H1 (cell line): ENCODE results near the gene SLC25A51. TPM values are rescaled to one million over a fixed set of nuclear protein-coding genes. Genes with fewer than 3 reads are reported as not detected.

Experiments
- CTCF ChIA-PET: fragments of 300-600 bp; sonication (Branson Sonifier 250); formaldehyde crosslinking; loops from one replicate; lab custom pipeline; 2021; ENCODE audit not compliant: partially characterized antibody; lab: Charles Lee
- POLR2A ChIA-PET: fragments of 300-600 bp; sonication (Branson Sonifier 250); formaldehyde crosslinking; loops from one replicate; lab custom pipeline; 2021; ENCODE audit warnings: inconsistent platforms; ENCODE audit not compliant: partially characterized antibody; lab: Charles Lee
- DNase-seq, 2 experiments: peaks; one replicate each; pipeline versions ENCODE4 v3.0.0 to v3.0.0-alpha.2; 2010 to 2022; ENCODE audit warnings: low spot score in 2 of 2, low read depth in 1 of 2, mixed read lengths in 1 of 2
- FAIRE-seq: peaks from 2 replicates; lab custom pipeline; 2011; peaks lifted over from hg19 to GRCh38; lab: Jason Lieb, UNC
- H2AFZ ChIP-seq: 2 replicates; pipeline ENCODE4 v1.8.1; 2012; ENCODE audit warnings: low read length, inconsistent platforms
- H2AK5ac ChIP-seq: 2 replicates; pipeline ENCODE4 v1.6.1; 2013; ENCODE audit warnings: low read depth, low read length
- H2BK120ac ChIP-seq: replicated peaks from 2 replicates; pipeline ENCODE3; 2013; ENCODE audit warnings: low read depth, low read length, inconsistent platforms
- H2BK12ac ChIP-seq: 2 replicates; pipeline ENCODE4 v1.6.1; 2013; ENCODE audit warnings: low read depth, low read length
- H2BK15ac ChIP-seq: 2 replicates; pipeline ENCODE4 v1.6.1; 2013; ENCODE audit warnings: low read length
- H2BK20ac ChIP-seq: 2 replicates; pipeline ENCODE4 v1.6.1; 2013; ENCODE audit warnings: low read length
- H2BK5ac ChIP-seq: 2 replicates; pipeline ENCODE4 v1.6.1; 2013; ENCODE audit warnings: low read depth, low read length
- H3K14ac ChIP-seq: 2 replicates; pipeline ENCODE4 v1.6.1; 2013; ENCODE audit warnings: inconsistent platforms; ENCODE audit not compliant: insufficient read length
- H3K18ac ChIP-seq: 2 replicates; pipeline ENCODE4 v1.6.1; 2013; ENCODE audit warnings: low read length; ENCODE audit errors: extremely low read depth
- H3K23ac ChIP-seq: 2 replicates; pipeline ENCODE4 v1.6.1; 2013; ENCODE audit warnings: inconsistent platforms; ENCODE audit not compliant: insufficient read length
- H3K23me2 ChIP-seq: 2 replicates; pipeline ENCODE4 v1.6.1; 2013; ENCODE audit warnings: low read depth, low read length
- H3K27ac ChIP-seq: 2 replicates; pipeline ENCODE4 v1.6.1; 2011; ENCODE audit warnings: low read depth, low read length, inconsistent platforms
- H3K27me3 ChIP-seq, 4 experiments: replicated peaks in 1 of 4; 1 replicate in 1 of 4; 2 replicates in 3 of 4; pipeline versions ENCODE4 v1.6.1 to v1.8.1; 2011 to 2013; ENCODE audit warnings: low read length in 3 of 4, mild to moderate bottlenecking in 3 of 4, inconsistent platforms in 2 of 4, mixed read lengths in 2 of 4, moderate library complexity in 1 of 4; ENCODE audit not compliant: control insufficient read depth in 3 of 4, insufficient read depth in 3 of 4; ENCODE audit errors: extremely low read depth in 1 of 4
- H3K36me3 ChIP-seq, 4 experiments: 2 replicates each; pipeline versions ENCODE4 v1.6.1 to v1.8.1; 2011 to 2013; ENCODE audit warnings: mild to moderate bottlenecking in 4 of 4, low read length in 3 of 4, moderate library complexity in 2 of 4, control low read depth in 1 of 4, inconsistent platforms in 1 of 4; ENCODE audit not compliant: insufficient read depth in 4 of 4, control insufficient read depth in 2 of 4
- H3K4ac ChIP-seq: replicated peaks from 2 replicates; pipeline ENCODE3; 2013; ENCODE audit warnings: low read length, low read depth, mixed read lengths, inconsistent platforms; ENCODE audit not compliant: insufficient read length
- H3K4me1 ChIP-seq, 4 experiments: replicated peaks in 1 of 4; 1 replicate in 1 of 4; 2 replicates in 3 of 4; pipeline versions ENCODE4 v1.6.1 to v1.8.1; 2011 to 2013; ENCODE audit warnings: low read length in 3 of 4, inconsistent platforms in 2 of 4, mixed read lengths in 1 of 4; ENCODE audit not compliant: insufficient read depth in 4 of 4, control insufficient read depth in 3 of 4
- H3K4me2 ChIP-seq, 2 experiments: 2 replicates each; pipeline versions ENCODE4 v1.6.1 to v1.8.1; 2011 to 2013; ENCODE audit warnings: low read depth in 2 of 2, low read length in 2 of 2, control low read depth in 1 of 2, inconsistent platforms in 1 of 2, mild to moderate bottlenecking in 1 of 2; ENCODE audit not compliant: insufficient read depth in 1 of 2
- H3K4me3 ChIP-seq, 4 experiments: fragments of 200-600, 300-600 bp in 1 of 4; sonication (generic), shearing (Covaris generic), sonication (Bioruptor Twin) in 1 of 4; 2 replicates each; pipeline versions ENCODE4 v1.5.1 to v1.8.1; 2011 to 2016; ENCODE audit warnings: low read length in 4 of 4, low read depth in 3 of 4, control low read depth in 2 of 4, inconsistent platforms in 2 of 4, mild to moderate bottlenecking in 2 of 4, mixed read lengths in 1 of 4, moderate library complexity in 1 of 4; ENCODE audit not compliant: insufficient read depth in 2 of 4; ENCODE audit errors: extremely low read depth in 1 of 4
- H3K56ac ChIP-seq: replicated peaks from 2 replicates; pipeline ENCODE3; 2013; ENCODE audit warnings: low read depth, mild to moderate bottlenecking, mixed read lengths, low read length, inconsistent platforms; ENCODE audit not compliant: insufficient read length
- H3K79me1 ChIP-seq: 2 replicates; pipeline ENCODE4 v1.6.1; 2013; ENCODE audit warnings: low read depth, low read length, control low read depth
- H3K79me2 ChIP-seq, 2 experiments: 2 replicates each; pipeline versions ENCODE4 v1.6.1 to v1.8.1; 2012 to 2013; ENCODE audit warnings: low read length in 2 of 2, mild to moderate bottlenecking in 2 of 2, inconsistent platforms in 1 of 2; ENCODE audit not compliant: insufficient read depth in 2 of 2, control insufficient read depth in 1 of 2
- H3K9ac ChIP-seq, 4 experiments: replicated peaks in 1 of 4; 1 replicate in 1 of 4; 2 replicates in 3 of 4; pipeline versions ENCODE4 v1.6.1 to v1.8.1; 2011 to 2013; ENCODE audit warnings: low read depth in 3 of 4, low read length in 3 of 4, control low read depth in 2 of 4, mild to moderate bottlenecking in 2 of 4, moderate library complexity in 2 of 4, inconsistent platforms in 1 of 4; ENCODE audit errors: extremely low read depth in 1 of 4
- H3K9me3 ChIP-seq, 2 experiments: 2 replicates each; pipeline versions ENCODE4 v1.6.1 to v1.8.1; 2012 to 2013; ENCODE audit warnings: mild to moderate bottlenecking in 2 of 2, moderate library complexity in 2 of 2, control low read depth in 1 of 2, inconsistent platforms in 1 of 2, low read depth in 1 of 2, low read length in 1 of 2, mixed read lengths in 1 of 2; ENCODE audit not compliant: insufficient read depth in 2 of 2
- H4K20me1 ChIP-seq, 2 experiments: replicated peaks in 1 of 2; 2 replicates each; pipeline versions ENCODE3 to v1.8.1; 2011 to 2013; ENCODE audit warnings: inconsistent platforms in 2 of 2, low read length in 2 of 2, mild to moderate bottlenecking in 1 of 2; ENCODE audit not compliant: insufficient read depth in 2 of 2, control insufficient read depth in 1 of 2
- H4K5ac ChIP-seq: 2 replicates; pipeline ENCODE4 v1.6.1; 2013; ENCODE audit warnings: low read length, low read depth, mixed read lengths, inconsistent platforms; ENCODE audit not compliant: insufficient read length
- H4K8ac ChIP-seq: 2 replicates; pipeline ENCODE4 v1.8.0; 2013; ENCODE audit warnings: mild to moderate bottlenecking, moderate library complexity, low read length, inconsistent platforms; ENCODE audit not compliant: insufficient read depth; ENCODE audit errors: extremely low read depth
- H4K91ac ChIP-seq: replicated peaks from 2 replicates; pipeline ENCODE3; 2013; ENCODE audit warnings: low read length, mixed read lengths, inconsistent platforms; ENCODE audit not compliant: insufficient read length
- ASH2L ChIP-seq: fragments of 200-600, 300-600 bp; sonication (generic); IDR thresholded peaks from one replicate; pipeline ENCODE4 v1.7.1; 2017; ENCODE audit warnings: low read length
- ATF2 ChIP-seq: IDR thresholded peaks from 2 replicates; pipeline ENCODE4 v1.6.1; 2012; ENCODE audit warnings: low read length, inconsistent platforms
- BACH1 ChIP-seq: IDR thresholded peaks from 2 replicates; pipeline ENCODE4 v1.6.1; 2012; ENCODE audit warnings: low read length, improper control_type of control experiment
- EP300 ChIP-seq, 2 experiments: IDR thresholded peaks; 1 replicate in 1 of 2; 2 replicates in 1 of 2; pipeline ENCODE4 v1.6.1; 2011 to 2012; ENCODE audit warnings: low read depth in 2 of 2, low read length in 2 of 2, mild to moderate bottlenecking in 2 of 2, borderline replicate concordance in 1 of 2, inconsistent platforms in 1 of 2, moderate library complexity in 1 of 2
- HDAC6 ChIP-seq: IDR thresholded peaks from one replicate; pipeline ENCODE4 v1.7.1; 2012; ENCODE audit warnings: low read depth, mild to moderate bottlenecking, inconsistent platforms, low read length, moderate library complexity
- RBBP5 ChIP-seq: IDR thresholded peaks from 2 replicates; pipeline ENCODE4 v1.7.1; 2012; ENCODE audit warnings: low read depth, mild to moderate bottlenecking, inconsistent platforms, low read length, moderate library complexity, borderline replicate concordance
- RXRA ChIP-seq: IDR thresholded peaks from 2 replicates; pipeline ENCODE4 v1.6.1; 2011; ENCODE audit warnings: low read depth, mild to moderate bottlenecking, low read length, moderate library complexity; ENCODE audit not compliant: insufficient read depth
- SIN3A ChIP-seq, 2 experiments: IDR thresholded peaks in 1 of 2; conservative IDR thresholded peaks in 1 of 2; 2 replicates each; pipeline ENCODE4 v1.6.1; 2011 to 2012; ENCODE audit warnings: low read length in 2 of 2, improper control_type of control experiment in 1 of 2, low read depth in 1 of 2, mild to moderate bottlenecking in 1 of 2
- SIX5 ChIP-seq: IDR thresholded peaks from 2 replicates; pipeline ENCODE4 v1.6.1; 2011; ENCODE audit warnings: mild to moderate bottlenecking, low read depth, low read length
- WGBS, 2 experiments: shearing (Covaris generic) in 1 of 2; methylation state at CpG; one replicate each; pipeline versions ENCODE4 v1.1.6 to v1.1.7; 2013 to 2015; ENCODE audit warnings: low lambda C conversion rate in 2 of 2, mixed read lengths in 2 of 2, inconsistent platforms in 1 of 2, low coverage in 1 of 2, missing lambda C conversion rate in 1 of 2; ENCODE audit not compliant: insufficient replicate concordance in 2 of 2, insufficient coverage in 1 of 2, insufficient read length in 1 of 2; ENCODE audit errors: extremely low coverage in 1 of 2, missing lambda C conversion rate in 1 of 2; 5-methylcytosine and 5-hydroxymethylcytosine counted together
- polyA plus RNA-seq, 7 experiments: library from polyadenylated mRNA; depleted of rRNA in 3 of 7; stranded (reverse) in 5 of 7; unstranded in 2 of 7; fragments of >200 nt in 5 of 7; fragments of 200-250 nt in 2 of 7; gene quantifications; 1 replicate in 5 of 7; 2 replicates in 1 of 7; 4 replicates in 1 of 7; pipeline versions ENCODE4 v1.2.1 to v1.2.3, GENCODE V29; 2011 to 2013; ENCODE audit warnings: missing spikeins in 2 of 7, mixed read lengths in 2 of 7
- total RNA-seq: library from RNA; stranded (reverse); fragmentation: NEBNext Ultra II Directional; extraction: Animal tissue kit (Norgen Biotek cat#: 25700); gene quantifications from 2 replicates; pipeline ENCODE4 v1.2.1, GENCODE V29; 2021

Gene SLC25A51
- total and polyA plus RNA-seq, 2 of the 8 experiments (the other 6 are each of a cell fraction or from before 2014, with no cell fraction given), result 8.0 to 14.5 TPM

- no peak overlapping the region for H4K5ac ChIP-seq
- no peak overlapping the region for H2BK12ac ChIP-seq
- no peaks in the 10 kb centered on the region for H3K9me3 ChIP-seq
- ChIA-PET POLR2A (interaction anchor here (0.7 to 1.4 kb wide), 3 partner anchors 31 to 114 kb away, joined by 3 read pairs; no protein-coding TSS in a partner anchor), CTCF (interaction anchor here (0.6 to 4.5 kb wide), 66 partner anchors 10 to 520 kb away, joined by 3 to 31 read pairs (median 5); partner anchors contain the start of gene SLC25A51)
- H3K23me2 ChIP-seq, result no peaks in the 10 kb centered on the region
- no peak overlapping the region for H3K4ac ChIP-seq
- no peak overlapping the region for H2BK20ac ChIP-seq
- no peaks in the 10 kb centered on the region for H3K79me2 ChIP-seq
- H3K23ac ChIP-seq, result no peak overlapping the region
- no peak overlapping the region; the same call in 1 of the 2 replicates for H2BK15ac ChIP-seq
- no peak overlapping the region for H3K27ac ChIP-seq
- no peak for FAIRE-seq
- H2BK120ac ChIP-seq, result no peak overlapping the region
- H3K14ac ChIP-seq, result no peak overlapping the region
- H3K9ac ChIP-seq, result no peak overlapping the region
- H2AK5ac ChIP-seq, result no peak overlapping the region
- H3K4me2 ChIP-seq, result no peak overlapping the region
- H4K91ac ChIP-seq, result no peak overlapping the region
- H3K56ac ChIP-seq, result no peak overlapping the region
- H3K27me3 ChIP-seq, result no peaks in the 10 kb centered on the region
- DNase-seq, result no peak
- no peak overlapping the region for H4K8ac ChIP-seq
- TF ChIP-seq EP300 (IDR thresholded peaks at IDR 0.05; ENCODE audit: borderline replicate concordance in 1 of 2, low read depth in 2 of 2, low read length in 2 of 2) (no peak), SIN3A (conservative IDR thresholded peaks at IDR 0.05 in 1 of 2, IDR thresholded peaks at IDR 0.05 in 1 of 2; ENCODE audit: low read depth in 1 of 2, low read length in 2 of 2) (no peak), HDAC6 (no peak), BACH1 (no peak), ASH2L (no peak), RBBP5 (no peak), RXRA (no peak), SIX5 (no peak), ATF2 (no peak)
- 81% methylated on average over 8 of the region's 8 CpGs; no CpG with 5 or more reads in 1 of the 2 experiments for WGBS, 2 experiments
- H3K36me3 ChIP-seq, result no peaks in the 10 kb centered on the region
- H3K18ac ChIP-seq, result no peak overlapping the region
- H3K4me3 ChIP-seq, result no peak overlapping the region
- no peaks in the 10 kb centered on the region for H4K20me1 ChIP-seq
- H3K79me1 ChIP-seq, result no peaks in the 10 kb centered on the region
- no peaks in the 10 kb centered on the region for H3K4me1 ChIP-seq
- H2AFZ ChIP-seq, result no peak overlapping the region
- no peak overlapping the region for H2BK5ac ChIP-seq
These were observed 10.2 kb upstream of the SLC25A51 start for GRCh38 chr9:37914154-37914551.
